Stimulated activated CD4-positive, alpha-beta T cell treated with anti-CD3 and anti-CD28 coated beads, Interleukin-4, amount 100 ng/mL, for 24 hours (primary cell): Measurements from ENCODE around the gene TTBK2.
"Not testable (repeated sequence)": the region's sequence is repeated elsewhere in the genome, so short reads cannot be mapped to it uniquely, and the experiment has no call there.

Experiments used
- DNase-seq: peaks from one replicate; pipeline ENCODE4 v3.0.0-alpha.2; 2020

The TTBK2 gene

DNA sequence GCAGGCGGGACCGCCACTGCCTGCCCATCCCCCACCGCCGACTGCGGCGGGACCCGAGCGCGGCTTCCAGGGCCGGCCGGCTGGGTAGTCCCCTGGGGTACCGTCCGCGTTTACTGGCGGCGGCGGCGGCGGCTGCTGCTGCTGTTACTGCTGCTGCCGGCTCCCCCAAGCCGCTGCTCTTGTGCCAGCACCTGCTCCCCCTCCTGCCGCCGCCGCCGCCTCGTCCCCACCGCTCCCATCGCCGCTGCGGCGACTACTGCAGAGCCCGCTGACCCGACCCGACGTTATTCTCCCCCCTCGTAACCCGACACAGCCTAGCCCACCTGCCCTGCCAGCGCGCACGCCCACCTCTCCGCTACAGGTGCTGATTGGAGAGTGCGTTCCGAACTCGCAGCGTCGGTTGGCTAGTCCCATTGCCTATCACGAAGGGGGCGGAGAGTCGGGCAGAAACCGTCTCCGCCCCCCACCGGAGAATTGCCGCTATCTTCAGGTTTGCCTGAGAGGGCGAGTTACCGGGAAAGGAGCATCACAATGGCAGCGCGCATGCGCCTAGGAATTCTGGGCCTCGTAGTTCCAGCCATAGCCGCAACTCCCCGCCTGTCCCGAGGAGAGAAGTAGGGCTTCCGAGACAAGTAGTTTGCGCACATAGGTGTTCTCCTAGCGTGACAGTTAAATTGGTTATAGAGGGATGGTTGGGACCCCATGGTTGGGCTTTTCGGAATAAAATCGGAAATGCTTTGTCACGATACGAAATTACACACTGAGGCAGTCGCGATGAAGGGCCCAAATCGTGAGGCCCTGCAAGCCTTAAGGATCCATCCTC is at the start of gene TTBK2:
Gene TTBK2 (minus strand): TSS at position 260 of the 823 bp plus-strand sequence. CDS start 42,161 bp downstream, outside the sequence.
- peak; percentile 99 for DNase-seq

DNA sequence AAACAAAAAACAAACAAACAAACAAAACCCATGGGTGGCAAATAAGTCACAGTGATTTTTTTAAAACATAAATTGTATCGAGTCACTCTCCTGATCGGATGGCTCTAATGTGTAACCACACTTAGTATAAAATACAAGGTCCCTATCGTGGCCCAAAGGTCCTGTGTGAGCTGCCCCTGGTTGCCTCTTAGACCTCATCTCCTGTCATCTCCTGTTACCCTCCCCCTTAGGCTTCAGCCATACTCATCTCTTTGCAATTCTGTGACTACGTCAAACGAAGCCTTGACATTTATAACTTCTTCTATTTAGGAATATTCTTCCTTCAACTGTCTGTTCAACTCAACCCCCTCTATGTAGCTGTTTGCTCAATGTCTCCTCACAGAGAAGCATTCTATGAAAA is 43.9 kb upstream of the TTBK2 start:
- no peak for DNase-seq

DNA sequence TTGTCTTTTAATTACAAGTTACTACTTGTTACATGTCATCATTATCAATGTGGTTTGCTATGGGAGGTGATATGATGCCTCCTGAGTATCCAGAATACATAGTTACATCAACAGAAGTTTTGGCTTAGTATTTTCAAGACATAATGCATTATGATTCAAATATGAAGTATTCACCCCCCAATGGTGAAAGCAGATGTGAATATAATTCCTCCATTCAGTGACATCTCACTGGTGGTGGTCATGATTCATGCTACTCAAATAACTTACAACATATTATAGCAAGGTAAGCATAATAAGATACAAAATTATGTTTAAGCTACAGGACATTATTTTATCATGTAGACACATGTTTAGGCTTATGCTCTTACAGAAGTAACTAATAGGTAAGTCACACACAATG is 34.9 kb upstream of the TTBK2 start:
- no peak for DNase-seq

DNA sequence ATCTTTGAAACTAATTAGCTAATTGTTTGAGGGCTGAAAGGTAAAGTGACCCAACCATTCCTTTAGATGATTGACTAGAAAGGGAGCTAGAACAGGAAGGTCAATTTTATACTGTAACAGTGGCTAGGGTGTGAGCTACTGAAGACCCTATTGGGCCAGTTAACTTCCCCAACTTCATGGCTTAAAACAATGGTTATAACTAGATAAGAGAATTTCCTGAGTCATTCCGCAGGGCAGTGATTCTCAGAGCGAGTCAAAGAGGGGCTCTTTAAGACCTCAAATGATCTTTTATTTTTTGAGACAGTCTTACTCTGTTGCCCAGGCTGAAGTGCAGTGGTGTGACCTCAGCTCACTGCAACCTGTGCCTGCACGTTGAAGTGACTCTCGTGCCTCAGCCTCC is 33.7 kb upstream of the TTBK2 start:
- no peak for DNase-seq

DNA sequence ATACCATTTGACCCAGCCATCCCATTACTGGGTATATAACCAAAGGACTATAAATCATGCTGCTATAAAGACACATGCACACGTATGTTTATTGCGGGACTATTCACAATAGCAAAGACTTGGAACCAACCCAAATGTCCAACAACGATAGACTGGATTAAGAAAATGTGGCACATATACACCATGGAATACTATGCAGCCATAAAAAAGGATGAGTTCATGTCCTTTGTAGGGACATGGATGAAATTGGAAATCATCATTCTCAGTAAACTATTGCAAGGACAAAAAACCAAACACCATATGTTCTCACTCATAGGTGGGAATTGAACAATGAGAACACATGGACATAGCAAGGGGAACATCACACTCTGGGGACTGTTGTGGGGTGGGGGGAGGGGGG is 28.3 kb upstream of the TTBK2 start:
- not testable (repeated sequence) for DNase-seq

DNA sequence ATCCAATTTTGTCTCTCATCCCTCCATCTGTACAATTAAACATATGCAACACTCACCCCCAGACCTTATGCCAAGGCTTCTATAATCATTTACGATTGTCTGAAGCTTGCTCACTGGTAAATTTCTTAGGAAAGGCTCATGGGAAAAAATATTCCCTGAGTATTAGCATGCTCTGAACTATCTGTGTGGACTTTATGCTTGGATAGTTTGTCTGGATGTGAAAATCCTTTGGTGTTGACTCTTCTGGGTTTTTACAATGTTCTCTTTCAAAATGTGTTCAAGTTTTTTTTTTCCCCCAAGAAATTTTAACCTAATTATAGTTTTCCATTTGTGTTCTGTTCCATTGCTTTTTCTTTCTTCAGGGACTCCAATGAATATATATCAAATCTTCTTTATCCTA is 19.9 kb upstream of the TTBK2 start:
- DNase-seq = no peak

DNA sequence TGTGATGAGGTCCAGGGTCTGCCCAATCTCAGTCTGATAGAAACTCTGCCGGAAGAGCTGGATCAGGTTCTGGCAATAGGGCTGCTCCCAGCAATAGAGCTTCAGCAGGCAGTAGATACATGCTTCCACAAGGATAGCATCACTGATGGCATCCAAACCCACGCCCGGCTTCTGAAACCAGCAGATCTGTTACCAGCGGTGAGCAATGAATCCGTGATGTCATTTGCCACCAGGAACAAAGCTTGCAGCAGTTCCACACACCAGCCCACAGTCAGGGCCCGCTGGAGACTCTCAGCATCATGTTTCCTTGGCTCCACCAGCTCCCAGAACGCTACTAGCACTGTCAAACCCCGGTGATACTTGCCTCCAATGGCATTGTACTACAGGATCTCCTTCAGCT is 19.3 kb upstream of the TTBK2 start:
- no peak for DNase-seq

DNA sequence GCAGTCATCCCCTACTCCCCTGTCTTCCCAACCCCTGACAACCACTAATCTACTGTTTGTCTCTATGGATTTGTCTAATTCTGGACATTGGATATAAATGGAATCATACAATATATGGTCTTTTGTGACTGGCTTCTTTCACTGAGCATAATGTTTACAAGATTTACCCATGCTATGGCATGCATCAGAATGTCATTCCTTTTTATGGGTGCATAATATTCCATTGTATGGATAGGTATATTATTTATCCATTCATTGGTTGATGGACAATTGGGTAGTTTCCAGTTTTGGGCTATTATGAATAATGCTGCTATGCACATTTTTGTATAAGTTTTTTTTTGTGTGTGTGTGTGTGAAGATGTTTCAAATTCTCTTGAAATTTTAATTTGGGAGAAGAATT is 16.6 kb upstream of the TTBK2 start:
- DNase-seq = no peak

DNA sequence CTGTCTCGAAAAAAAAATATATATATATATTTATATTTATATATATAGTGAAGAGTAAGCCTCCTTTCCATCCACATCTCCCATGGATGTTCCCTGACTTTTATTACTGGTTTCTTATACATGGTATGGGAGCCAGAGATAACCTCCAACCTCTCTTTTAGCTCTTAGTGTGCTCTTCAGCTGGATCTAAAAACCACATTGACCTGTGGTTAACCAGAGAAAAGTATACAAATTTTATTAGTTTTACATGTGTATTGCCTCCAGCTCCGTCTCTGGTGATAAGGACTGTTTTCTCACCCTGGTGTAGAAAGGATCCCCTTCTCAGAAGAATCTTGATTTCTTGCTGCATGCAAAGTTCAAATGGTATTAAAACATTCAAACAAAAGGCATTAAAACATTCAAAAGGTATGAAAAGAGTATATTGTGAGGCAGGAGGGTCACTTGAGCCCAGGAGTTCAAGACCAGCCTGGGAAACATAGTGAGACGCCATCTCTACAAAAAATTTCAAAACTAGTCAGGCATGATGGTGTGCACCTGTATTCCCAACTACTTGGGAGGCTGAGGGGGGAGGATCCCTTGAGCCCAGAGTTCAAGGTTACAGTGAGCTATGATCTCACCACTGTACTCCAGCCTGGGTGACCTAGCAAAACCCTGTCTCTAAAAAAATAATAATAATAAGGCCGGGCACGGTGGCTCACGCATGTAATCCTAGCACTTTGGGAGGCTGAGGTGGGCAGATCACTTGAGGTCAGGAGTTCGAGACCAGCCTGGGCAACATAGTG is 13.5 kb upstream of the TTBK2 start:
- DNase-seq = no peak

DNA sequence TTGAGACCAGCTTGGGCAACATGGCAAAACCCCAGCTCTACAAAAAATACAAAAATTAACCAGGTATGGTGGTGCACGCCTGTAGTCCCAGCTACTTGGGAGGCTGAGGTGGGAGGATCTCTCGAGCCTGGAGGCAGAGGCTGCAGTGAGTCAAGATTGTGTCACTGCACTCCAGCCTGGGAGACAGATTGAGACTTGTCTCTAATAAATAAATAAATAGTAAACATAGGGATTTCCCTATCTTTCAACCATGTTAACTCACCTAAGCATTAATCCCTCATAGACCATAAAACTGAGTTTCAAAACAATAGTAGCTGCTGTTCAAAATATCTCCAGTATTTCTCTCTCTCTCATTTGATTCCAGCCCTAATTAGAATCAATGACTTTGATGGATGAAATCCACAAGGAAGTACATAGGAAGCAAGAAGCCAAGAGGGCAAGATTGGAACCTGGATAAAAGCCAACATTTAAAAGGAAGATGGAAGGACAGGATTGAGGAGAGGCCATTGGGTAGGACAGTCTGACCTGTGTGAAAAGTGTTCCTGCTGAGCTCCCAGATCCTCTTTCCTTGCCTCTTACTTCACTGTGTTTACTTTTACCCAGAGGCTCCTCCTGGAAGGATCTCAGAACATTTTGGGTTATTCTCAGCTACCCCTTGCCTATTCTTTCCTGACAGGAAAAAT is 12.4 kb upstream of the TTBK2 start:
- no peak for DNase-seq

DNA sequence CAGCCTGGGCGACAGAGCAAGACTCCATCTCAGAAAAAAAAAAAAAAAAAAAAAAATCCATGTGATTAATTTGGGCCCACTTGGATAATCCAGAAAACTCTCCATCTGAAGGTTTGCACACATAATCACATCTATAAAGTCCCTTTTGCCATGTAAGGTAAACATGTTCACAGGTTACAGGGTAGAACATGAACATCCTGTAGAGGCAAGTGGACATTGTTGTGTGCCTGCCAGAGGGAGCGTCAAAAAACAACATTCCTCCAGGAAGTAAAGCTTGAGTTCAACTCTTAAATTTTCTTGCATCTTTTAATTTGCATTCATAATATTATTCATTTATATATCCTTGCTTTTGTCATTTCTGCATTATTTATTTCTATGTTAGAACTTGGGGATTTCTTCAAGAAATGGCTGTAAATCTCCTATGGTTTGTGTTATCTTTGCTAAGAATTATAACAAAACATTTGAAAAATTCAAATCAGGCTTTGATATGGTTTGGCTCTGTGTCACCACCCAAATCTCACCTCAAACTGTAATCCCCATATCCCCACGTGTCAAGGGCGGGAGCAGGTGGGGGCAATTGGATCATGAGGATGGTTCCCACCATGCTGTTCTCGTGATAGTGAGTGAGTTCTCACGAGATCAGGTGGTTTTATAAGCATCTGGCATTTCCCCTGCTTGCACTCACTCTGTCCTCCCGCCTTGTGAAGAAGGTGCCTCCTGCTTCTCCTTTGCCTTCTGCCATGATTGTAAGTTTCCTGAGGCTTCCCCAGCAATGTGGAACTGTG is 11.3 kb upstream of the TTBK2 start:
- no peak for DNase-seq

DNA sequence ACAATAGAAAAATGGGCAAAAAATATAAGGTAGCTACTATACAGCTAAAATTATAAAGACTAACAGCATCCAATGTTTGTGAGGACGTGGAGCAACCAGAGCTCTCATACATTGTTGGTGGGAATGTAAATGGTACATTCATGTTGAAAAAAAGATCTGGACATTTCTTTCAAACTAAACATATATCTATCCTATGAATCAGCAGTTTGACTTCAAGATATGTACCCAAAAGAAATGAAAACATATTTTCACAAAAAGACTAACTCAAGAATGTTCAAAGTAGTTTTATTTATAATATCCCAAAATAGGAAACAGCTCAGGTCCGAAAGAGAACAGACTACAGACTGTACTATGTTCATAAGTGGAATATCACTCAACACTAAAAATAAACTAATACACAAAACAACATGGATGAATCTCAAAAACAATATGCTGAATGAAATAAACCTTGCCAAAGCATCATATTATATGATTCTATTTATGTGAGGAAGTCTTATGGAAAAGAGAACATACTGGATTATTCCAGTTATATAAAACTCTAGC is 8.8 kb upstream of the TTBK2 start:
- DNase-seq = no peak

DNA sequence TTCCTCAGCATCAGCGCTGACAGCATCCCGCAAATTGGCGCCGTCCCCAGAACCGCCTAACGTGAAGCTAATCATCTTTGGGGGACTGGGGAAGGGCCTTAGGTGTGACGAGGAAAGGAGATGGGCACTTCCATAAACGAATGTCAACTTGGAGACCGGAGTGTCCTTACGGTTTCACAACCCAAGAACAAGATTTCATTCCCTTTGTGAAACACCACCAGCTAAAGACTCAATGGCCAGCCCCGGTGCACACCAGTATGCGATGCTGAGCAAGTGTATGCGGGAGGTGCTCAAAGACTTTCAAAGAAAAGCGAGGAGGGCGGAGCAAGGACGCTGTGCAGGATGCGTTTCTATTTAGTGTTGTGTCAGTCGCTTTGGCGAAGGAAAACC is 759 bp upstream of the TTBK2 start:
- DNase-seq = peak; percentile 42

DNA sequence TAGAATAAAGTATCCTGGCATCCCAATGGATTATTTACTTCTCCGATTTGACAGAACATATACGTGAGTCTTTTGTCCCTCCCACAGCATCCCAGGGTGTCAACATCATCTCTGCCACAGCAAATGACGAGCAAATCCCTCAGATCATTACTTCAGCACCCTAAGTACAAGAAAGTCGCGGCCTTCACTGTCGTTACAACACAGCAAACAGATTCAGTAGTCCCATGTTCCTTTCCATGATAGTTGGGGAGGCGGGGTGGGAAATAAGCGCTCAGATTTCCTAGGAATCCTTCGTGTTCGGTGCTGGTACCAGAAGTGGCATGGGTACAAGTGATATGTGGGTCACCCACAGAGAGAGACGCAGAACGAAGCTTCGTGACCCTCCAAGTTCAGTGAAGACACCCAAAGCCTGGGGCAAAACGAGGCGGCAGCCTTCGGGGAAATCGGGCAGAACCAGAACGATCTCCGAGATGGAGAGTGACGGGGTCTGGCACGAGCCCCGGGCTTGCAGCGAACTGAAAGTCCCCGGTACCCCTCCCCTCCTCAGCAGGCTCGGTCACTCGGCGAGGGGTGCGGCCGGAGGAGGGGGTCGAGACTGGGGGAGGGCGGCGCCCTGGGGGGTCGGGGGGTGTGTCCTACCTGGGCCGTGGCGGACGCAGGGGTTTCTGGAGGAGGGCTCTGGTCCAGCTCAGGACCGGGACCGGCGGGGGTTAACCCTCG is 619 bp downstream of the TTBK2 start:
- peak; percentile 25 for DNase-seq

DNA sequence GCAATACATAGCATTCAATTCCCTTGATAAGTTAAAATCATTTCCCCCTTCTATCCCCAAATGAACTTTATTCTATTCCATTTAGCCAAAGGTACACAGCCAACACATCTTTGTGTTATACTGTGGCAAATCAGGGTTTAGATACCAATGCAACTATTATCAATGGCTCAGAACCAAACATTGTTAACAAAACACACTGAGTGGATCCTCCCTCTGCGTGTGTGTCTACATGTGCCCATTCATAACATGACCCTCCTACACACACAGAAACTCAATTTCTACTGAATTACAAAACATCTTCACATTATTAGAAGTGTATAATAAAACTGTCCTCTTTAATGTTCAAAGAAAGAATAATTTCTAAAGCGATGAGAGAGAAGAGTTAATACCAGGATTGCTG is 1.3 kb downstream of the TTBK2 start:
- DNase-seq = no peak

DNA sequence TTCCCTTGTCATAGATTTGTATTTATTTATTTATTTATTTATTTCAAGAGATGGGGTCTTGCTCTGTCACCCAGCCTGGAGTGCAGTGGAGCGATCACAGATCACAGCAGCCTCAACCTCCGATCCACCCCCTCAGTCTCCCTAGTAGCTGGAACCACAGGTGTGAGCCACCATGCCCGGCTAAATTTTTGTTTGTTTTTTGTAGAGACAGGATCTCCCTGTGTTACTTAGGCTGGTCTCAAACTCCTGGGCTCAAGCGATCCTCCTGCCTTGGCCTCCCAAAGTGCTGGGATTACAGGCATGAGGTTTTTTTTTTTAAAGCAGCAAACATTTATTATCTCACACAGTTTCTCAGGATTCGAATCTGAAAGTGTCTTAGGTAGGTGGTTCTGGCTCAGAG is 2.5 kb downstream of the TTBK2 start:
- no peak for DNase-seq

DNA sequence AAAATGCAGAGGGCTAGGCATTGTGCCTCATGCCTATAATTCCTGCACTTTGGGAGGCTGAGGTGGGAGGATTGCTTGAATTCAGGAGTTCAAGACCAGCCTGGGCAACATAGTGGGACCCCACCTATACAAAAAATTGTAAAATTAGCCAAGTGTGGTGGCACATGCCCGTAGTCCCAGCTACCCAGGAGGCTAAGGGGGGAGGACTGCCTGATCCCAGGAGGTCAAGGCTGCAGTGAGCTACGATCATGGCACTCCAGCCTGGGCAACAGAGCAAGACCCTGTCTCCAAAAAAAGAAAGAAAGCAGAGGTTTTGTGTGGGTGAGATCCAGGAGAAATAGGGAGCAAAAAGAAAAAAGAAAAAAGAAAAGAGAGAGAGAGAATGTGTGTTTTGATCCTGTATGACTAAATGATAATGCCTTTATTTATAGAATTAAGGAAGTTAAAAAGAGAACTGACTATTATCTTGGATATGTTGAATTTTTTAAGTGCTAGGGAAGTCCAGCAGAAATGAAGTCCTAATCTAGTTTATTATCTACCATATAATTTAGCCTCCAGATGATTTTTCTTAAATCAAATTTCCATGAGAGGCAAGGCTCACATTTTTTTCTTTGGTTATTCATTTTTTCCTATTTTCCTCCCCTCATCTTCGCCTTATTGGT is 4.8 kb downstream of the TTBK2 start:
- DNase-seq = no peak

DNA sequence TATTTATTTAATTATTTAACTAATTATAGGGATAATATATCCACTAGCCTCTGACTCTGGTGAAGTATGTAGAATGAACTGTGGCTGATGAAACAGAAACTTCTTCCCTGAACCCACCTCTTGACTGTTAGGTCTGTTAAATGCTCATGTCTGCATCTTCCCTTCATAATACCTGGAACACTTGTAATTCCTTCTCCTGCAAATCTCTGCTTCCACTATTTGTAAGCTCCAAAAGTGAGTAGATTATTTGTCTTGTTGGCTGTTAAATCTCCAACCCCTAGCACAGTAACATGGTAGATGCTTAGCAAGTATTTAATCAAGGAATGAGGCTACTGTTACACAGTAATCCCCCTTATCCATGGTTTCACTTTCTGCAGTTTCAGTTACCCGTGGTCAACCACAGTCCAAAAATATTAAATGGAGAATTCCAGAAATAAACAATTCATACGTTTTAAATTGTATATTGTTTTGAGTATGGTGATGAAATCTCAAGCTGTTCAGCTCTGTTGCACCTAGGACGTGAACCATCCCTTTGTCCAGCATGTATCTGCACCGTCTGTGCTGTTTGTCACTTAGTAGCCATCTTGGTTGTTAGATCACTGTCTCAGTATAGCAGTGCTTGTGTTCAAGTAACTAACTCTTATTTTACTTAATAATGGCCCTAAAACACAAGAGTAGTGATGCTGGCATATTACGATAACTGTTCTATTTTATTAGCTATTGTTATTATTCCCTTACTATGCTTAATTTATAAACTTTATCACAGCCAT is 5.7 kb downstream of the TTBK2 start:
- DNase-seq = no peak

DNA sequence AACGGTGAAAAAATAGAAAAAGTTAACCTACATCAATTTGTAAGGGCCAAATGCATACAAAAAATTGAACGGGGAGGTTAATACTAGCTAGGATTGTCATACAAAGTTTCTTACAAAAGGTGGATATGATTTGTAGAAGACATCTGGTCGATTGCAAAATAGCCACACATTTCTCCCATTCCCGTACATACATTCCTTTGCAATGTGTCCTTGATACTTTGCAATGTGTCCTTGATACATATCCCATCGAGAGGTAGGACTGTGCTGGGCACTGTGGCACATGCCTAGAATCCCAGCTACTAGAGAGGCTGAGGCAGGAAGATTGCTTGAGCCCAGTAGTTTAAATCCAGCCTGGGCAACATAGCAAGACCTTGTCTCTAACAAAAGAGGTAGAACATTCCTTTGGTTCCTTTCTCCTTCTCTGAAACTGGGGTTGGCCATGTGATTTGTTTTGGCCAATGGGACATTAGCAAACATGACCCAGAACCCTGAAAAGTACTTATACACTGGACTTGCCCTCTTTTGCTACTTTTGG is 9.5 kb downstream of the TTBK2 start:
- no peak for DNase-seq

DNA sequence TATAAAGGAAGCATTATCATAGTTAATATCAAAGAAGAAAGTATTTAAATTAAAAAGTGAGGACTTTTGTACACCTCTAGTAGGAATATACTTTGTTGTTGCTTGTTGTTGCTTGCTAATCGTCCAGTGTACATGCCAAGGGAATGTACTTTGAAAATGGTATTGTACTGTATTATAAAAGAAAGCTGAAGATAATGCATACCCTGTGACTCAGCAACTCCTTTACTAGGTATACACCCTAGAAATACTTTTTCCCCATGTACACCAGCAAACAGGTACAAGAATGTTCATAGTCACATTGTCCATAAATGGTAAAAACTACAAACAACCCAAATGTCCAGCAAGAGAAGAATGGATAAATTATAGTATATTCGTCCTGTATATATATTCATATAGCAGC is 12.0 kb downstream of the TTBK2 start:
- no peak for DNase-seq
